Progenitor cell of endocrine pancreas (in vitro differentiated cells): ENCODE results near the gene PTPRD. TPM values are rescaled to one million over a fixed set of nuclear protein-coding genes. Genes with fewer than 3 reads are reported as not detected.

Experiments
- DNase-seq: peaks from one replicate; pipeline ENCODE4 v3.0.0; 2021; ENCODE audit warnings: low spot score; ENCODE audit not compliant: unreplicated experiment
- H3K27ac Mint-ChIP-seq: 2 replicates; pipeline ENCODE4 v1.8.0; 2021; ENCODE audit warnings: mild to moderate bottlenecking, moderate library complexity, mixed read lengths
- H3K27me3 Mint-ChIP-seq: 2 replicates; pipeline ENCODE4 v1.8.0; 2021; ENCODE audit warnings: mixed read lengths
- H3K36me3 Mint-ChIP-seq: 2 replicates; pipeline ENCODE4 v1.8.0; 2022; ENCODE audit warnings: mixed read lengths; ENCODE audit not compliant: insufficient read depth
- H3K4me1 Mint-ChIP-seq: 2 replicates; pipeline ENCODE4 v1.8.0; 2021; ENCODE audit warnings: low read depth, mixed read lengths
- H3K4me3 Mint-ChIP-seq: 2 replicates; pipeline ENCODE4 v1.8.0; 2021; ENCODE audit warnings: low read depth, mild to moderate bottlenecking, moderate library complexity, mixed read lengths
- H3K9me3 Mint-ChIP-seq: 2 replicates; pipeline ENCODE4 v1.8.0; 2021; ENCODE audit warnings: low read depth, mixed read lengths
- CTCF ChIP-seq: fragments of 200-600 bp; sonication (generic); IDR thresholded peaks from one replicate; pipeline ENCODE4 v1.5.0; 2021; ENCODE audit warnings: antibody characterized with exemption, mild to moderate bottlenecking; ENCODE audit not compliant: unreplicated experiment
- total RNA-seq: library from RNA; stranded (reverse); gene quantifications from 2 replicates; pipeline ENCODE4 v1.2.1, GENCODE V29; 2021

PTPRD gene
- total RNA-seq, 1 donor from 2014 or later: 124 TPM

- no peak for TF ChIP-seq CTCF
- DNase-seq: no peak
- no peaks in the 10 kb centered on the region for H3K36me3 Mint-ChIP-seq
- H3K27ac Mint-ChIP-seq: no peak overlapping the region
- peaks cover 3% of the 10 kb centered on the region for H3K9me3 Mint-ChIP-seq
- no peak overlapping the region for H3K4me3 Mint-ChIP-seq
- H3K4me1 Mint-ChIP-seq: peaks cover 10% of the 10 kb centered on the region
- no peaks in the 10 kb centered on the region for H3K27me3 Mint-ChIP-seq
Measured at GRCh38 chr9:10253341-10253740, 359.5 kb downstream of the PTPRD start.

GRCh38 chr9:10252174-10252573 lies 360.6 kb downstream of the PTPRD start:
- DNase-seq: no peak
- TF ChIP-seq CTCF: no peak
- no peak overlapping the region for H3K27ac Mint-ChIP-seq

GRCh38 chr9:10251490-10251889 lies 361.3 kb downstream of the PTPRD start:
- Mint-ChIP-seq H3K27ac (no peak overlapping the region), H3K4me1 (peaks cover 10% of the 10 kb centered on the region)

More at GRCh38 chr9:10252174-10252573, 360.6 kb downstream of the PTPRD start:
- H3K4me3 Mint-ChIP-seq: no peak overlapping the region
- no peaks in the 10 kb centered on the region for H3K9me3 Mint-ChIP-seq
- H3K27me3 Mint-ChIP-seq: no peaks in the 10 kb centered on the region
- no peaks in the 10 kb centered on the region for H3K36me3 Mint-ChIP-seq
- H3K4me1 Mint-ChIP-seq: peaks cover 10% of the 10 kb centered on the region

GRCh38 chr9:10250219-10250618 lies 362.6 kb downstream of the PTPRD start:
- H3K4me1 Mint-ChIP-seq: peaks cover 10% of the 10 kb centered on the region
- no peak for TF ChIP-seq CTCF
- H3K36me3 Mint-ChIP-seq: no peaks in the 10 kb centered on the region
- no peaks in the 10 kb centered on the region for H3K9me3 Mint-ChIP-seq
- H3K27me3 Mint-ChIP-seq: no peaks in the 10 kb centered on the region
- H3K27ac Mint-ChIP-seq: no peak overlapping the region
- no peak for DNase-seq
- H3K4me3 Mint-ChIP-seq: no peak overlapping the region

More at GRCh38 chr9:10251490-10251889, 361.3 kb downstream of the PTPRD start:
- no peak for DNase-seq
- Mint-ChIP-seq H3K36me3 (no peaks in the 10 kb centered on the region), H3K9me3 (no peaks in the 10 kb centered on the region), H3K4me3 (no peak overlapping the region), H3K27me3 (no peaks in the 10 kb centered on the region)
- TF ChIP-seq CTCF: no peak

DNA sequence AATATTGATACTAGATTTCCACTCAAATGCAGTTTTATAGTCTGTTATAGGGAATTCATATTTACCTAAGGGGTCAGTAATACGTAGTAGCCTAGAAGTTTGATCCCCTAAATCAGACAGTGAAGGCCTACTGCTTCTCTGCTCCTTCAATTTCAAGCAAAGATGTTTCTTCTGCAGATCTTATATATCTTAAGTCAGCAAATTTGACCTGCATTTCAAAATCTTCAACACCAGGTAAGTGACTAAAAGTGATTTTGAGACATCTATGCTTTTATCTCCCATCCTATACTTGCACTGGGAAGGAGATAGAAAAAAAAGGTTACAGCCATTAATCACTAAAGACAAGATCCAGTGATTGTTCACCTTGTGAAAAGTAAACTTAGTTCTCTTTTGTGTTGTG lies 363.9 kb downstream of the PTPRD start:
- Mint-ChIP-seq H3K27me3 (no peaks in the 10 kb centered on the region), H3K36me3 (no peaks in the 10 kb centered on the region), H3K4me1 (peaks cover 5% of the 10 kb centered on the region), H3K4me3 (no peak overlapping the region), H3K27ac (no peak overlapping the region), H3K9me3 (no peaks in the 10 kb centered on the region)
- no peak for TF ChIP-seq CTCF
- no peak for DNase-seq
